SK-N-SH (cell line): ENCODE data around the gene CADPS2. TPM values are rescaled to one million over a fixed set of nuclear protein-coding genes. Genes with fewer than 3 reads are reported as not detected.

Experiments
- CTCF ChIA-PET: fragments of 300-600, 350-600 bp; formaldehyde crosslinking; extraction: SDS; loops from one replicate; lab custom pipeline; 2021; lab: Yijun Ruan, JAX
- POLR2A ChIA-PET: fragments of 350-600 bp; sonication (Branson Sonifier 250); formaldehyde crosslinking; extraction: SDS; loops from one replicate; lab custom pipeline; 2020; ENCODE audit warnings: antibody characterized with exemption, inconsistent platforms; lab: Yijun Ruan, JAX
- DNase-seq: peaks from one replicate; pipeline ENCODE4 v3.0.0; 2012
- H2AFZ ChIP-seq: fragments of 200-600 bp; sonication (generic); 2 replicates; pipeline ENCODE4 v1.8.1; 2016; ENCODE audit warnings: antibody characterized with exemption, mild to moderate bottlenecking, low read depth
- H3F3A ChIP-seq: fragments of 200-600 bp; sonication (generic); replicated peaks from 2 replicates; pipeline ENCODE3; 2016; ENCODE audit warnings: antibody characterized with exemption, mild to moderate bottlenecking; ENCODE audit not compliant: insufficient read depth
- H3K27ac ChIP-seq, 2 experiments: fragments of 200-500 bp in 1 of 2; fragments of 200-600 bp in 1 of 2; sonication (Bioruptor generic) in 1 of 2; sonication (generic), shearing (Covaris generic) in 1 of 2; 2 replicates each; pipeline versions ENCODE4 v1.5.1 to v1.6.1; 2014 to 2016; ENCODE audit warnings: low read depth in 2 of 2, inconsistent platforms in 1 of 2, low read length in 1 of 2, mild to moderate bottlenecking in 1 of 2, mixed read lengths in 1 of 2
- H3K27me3 ChIP-seq: fragments of 200-600 bp; sonication (generic), shearing (Covaris generic); 2 replicates; pipeline ENCODE4 v1.6.1; 2016; ENCODE audit warnings: mixed run types; ENCODE audit not compliant: insufficient read depth
- H3K36me3 ChIP-seq, 2 experiments: fragments of 200-500 bp in 1 of 2; fragments of 200-600 bp in 1 of 2; sonication (Bioruptor generic) in 1 of 2; sonication (generic) in 1 of 2; replicated peaks in 1 of 2; 2 replicates each; pipeline versions ENCODE3 to v1.5.1; 2014 to 2016; ENCODE audit warnings: low read length in 1 of 2, mild to moderate bottlenecking in 1 of 2; ENCODE audit not compliant: insufficient read depth in 2 of 2, control insufficient read depth in 1 of 2
- H3K4me1 ChIP-seq, 2 experiments: fragments of 200-500 bp in 1 of 2; fragments of 200-600 bp in 1 of 2; sonication (Bioruptor generic) in 1 of 2; sonication (generic), shearing (Covaris generic) in 1 of 2; 2 replicates each; pipeline versions ENCODE4 v1.5.1 to v1.6.1; 2014 to 2016; ENCODE audit warnings: low read depth in 1 of 2, low read length in 1 of 2, mixed run types in 1 of 2; ENCODE audit not compliant: insufficient read depth in 2 of 2, control insufficient read depth in 1 of 2
- H3K4me2 ChIP-seq: fragments of 200-600 bp; sonication (generic), shearing (Covaris generic); 2 replicates; pipeline ENCODE4 v1.6.1; 2017; ENCODE audit warnings: mixed run types
- H3K4me3 ChIP-seq, 2 experiments: fragments of 200-500 bp in 1 of 2; fragments of 200-600 bp in 1 of 2; sonication (Bioruptor generic) in 1 of 2; sonication (generic), shearing (Covaris generic) in 1 of 2; 2 replicates each; pipeline versions ENCODE4 v1.5.1 to v1.8.1; 2014 to 2016; ENCODE audit warnings: low read depth in 2 of 2, inconsistent platforms in 1 of 2, low read length in 1 of 2, mild to moderate bottlenecking in 1 of 2, mixed read lengths in 1 of 2, moderate library complexity in 1 of 2
- H3K79me2 ChIP-seq: fragments of 200-600 bp; sonication (generic); 2 replicates; pipeline ENCODE4 v1.8.1; 2017; ENCODE audit warnings: mild to moderate bottlenecking; ENCODE audit not compliant: insufficient read depth
- H3K9ac ChIP-seq: fragments of 200-600 bp; sonication (generic); 2 replicates; pipeline ENCODE4 v1.6.1; 2017; ENCODE audit warnings: mixed run types
- H3K9me2 ChIP-seq: fragments of 200-600 bp; sonication (generic); 2 replicates; pipeline ENCODE4 v1.6.1; 2017; ENCODE audit warnings: mixed run types
- H3K9me3 ChIP-seq: fragments of 200-600 bp; sonication (generic); 2 replicates; pipeline ENCODE4 v1.6.1; 2017; ENCODE audit warnings: mixed run types, mild to moderate bottlenecking, moderate library complexity
- H4K20me1 ChIP-seq: fragments of 200-600 bp; sonication (generic); 2 replicates; pipeline ENCODE4 v1.6.1; 2017; ENCODE audit warnings: mild to moderate bottlenecking, mixed run types; ENCODE audit not compliant: insufficient read depth
- EP300 ChIP-seq, 2 experiments: IDR thresholded peaks; 2 replicates each; pipeline versions ENCODE4 v1.4.0 to v1.6.1; 2012; ENCODE audit warnings: borderline replicate concordance in 1 of 2, low read depth in 1 of 2, low read length in 1 of 2
- EZH2phosphoT487 ChIP-seq: fragments of 200-600 bp; sonication (generic); IDR thresholded peaks from 2 replicates; pipeline ENCODE4 v1.6.1; 2017; ENCODE audit warnings: low read depth, mixed run types, mild to moderate bottlenecking, antibody characterized with exemption, moderate library complexity, borderline replicate concordance
- FOSL2 ChIP-seq: IDR thresholded peaks from 2 replicates; pipeline ENCODE4 v1.4.0; 2012; ENCODE audit warnings: low read depth, mild to moderate bottlenecking, moderate library complexity, borderline replicate concordance
- FOXM1 ChIP-seq: IDR thresholded peaks from 2 replicates; pipeline ENCODE4 v1.4.0; 2012; ENCODE audit warnings: low read depth, mild to moderate bottlenecking
- GABPA ChIP-seq: IDR thresholded peaks from 2 replicates; pipeline ENCODE4 v1.4.0; 2012; ENCODE audit warnings: low read depth, mild to moderate bottlenecking
- GATA2 ChIP-seq: sonication (generic); formaldehyde crosslinking; IDR thresholded peaks from 2 replicates; pipeline ENCODE4 v1.5.0; 2020; ENCODE audit warnings: mild to moderate bottlenecking, missing genetic modification reagents
- MAX ChIP-seq: IDR thresholded peaks from 2 replicates; pipeline ENCODE4 v1.4.0; 2012; ENCODE audit warnings: low read depth
- MXI1 ChIP-seq: IDR thresholded peaks from 2 replicates; pipeline ENCODE4 v1.6.1; 2012; ENCODE audit warnings: mild to moderate bottlenecking, low read depth, low read length, improper control_type of control experiment
- NRF1 ChIP-seq: IDR thresholded peaks from 2 replicates; pipeline ENCODE4 v1.6.1; 2012; ENCODE audit warnings: low read depth, mild to moderate bottlenecking, low read length
- RAD21 ChIP-seq: IDR thresholded peaks from 2 replicates; pipeline ENCODE4 v1.6.1; 2012; ENCODE audit warnings: mild to moderate bottlenecking, low read length
- TAF1 ChIP-seq: IDR thresholded peaks from 2 replicates; pipeline ENCODE4 v1.6.1; 2012; ENCODE audit warnings: low read depth, mild to moderate bottlenecking, low read length, moderate library complexity, borderline replicate concordance
- USF1 ChIP-seq: IDR thresholded peaks from 2 replicates; pipeline ENCODE4 v1.4.0; 2012; ENCODE audit warnings: low read depth, borderline replicate concordance
- YY1 ChIP-seq: IDR thresholded peaks from 2 replicates; pipeline ENCODE4 v1.4.0; 2012; ENCODE audit warnings: low read depth, mild to moderate bottlenecking
- WGBS: methylation state at CpG from one replicate; pipeline ENCODE4 v1.1.6; 2017; ENCODE audit warnings: low lambda C conversion rate; 5-methylcytosine and 5-hydroxymethylcytosine counted together
- polyA plus RNA-seq, 3 experiments: library from polyadenylated mRNA; depleted of rRNA; stranded (reverse); fragments of >200 nt; gene quantifications; 2 replicates each; pipeline ENCODE4 v1.2.3, GENCODE V29; 2012
- TF ChIP-seq, protein P1 (sequence below): fragments of 150-350 bp; IDR thresholded peaks from 2 replicates; pipeline ENCODE4 v1.6.1; 2017; ENCODE audit warnings: antibody characterized with exemption, low read length, low read depth, borderline replicate concordance
- TF ChIP-seq, protein P2 (sequence below): IDR thresholded peaks from 2 replicates; pipeline ENCODE4 v1.6.1; 2012; ENCODE audit warnings: mild to moderate bottlenecking, low read depth, low read length, moderate library complexity

CADPS2 gene
- polyA plus RNA-seq, 1 of the 3 experiments (the other 2 are of a cell fraction) = 0.05 TPM

DNA sequence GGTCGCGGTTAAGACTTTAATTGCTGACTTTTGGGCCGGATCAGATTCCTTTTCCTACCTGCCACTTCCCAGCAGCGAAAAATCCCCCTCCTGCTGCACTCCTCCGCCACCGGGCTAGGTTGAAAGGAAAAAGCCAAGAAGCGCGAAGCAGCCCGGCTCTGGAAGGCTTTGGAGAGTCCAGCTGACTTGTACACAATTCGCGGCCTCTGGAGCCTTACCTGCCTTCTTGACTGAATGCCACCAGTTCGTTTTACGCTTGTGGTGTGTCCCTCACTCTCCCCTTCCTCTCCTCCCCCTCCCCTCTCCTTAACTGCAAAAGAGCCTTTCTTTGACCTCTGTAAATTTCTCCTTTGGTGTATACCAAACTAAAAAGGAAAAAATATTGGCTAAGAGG lies 579.0 kb downstream of the CADPS2 start:
- CTCF ChIA-PET = no interaction called here
- peaks cover 0 to 6% of the 10 kb centered on the region in 2 experiments; a peak in 1 of 4 replicates for H3K4me1 ChIP-seq
- no peak overlapping the region for H3K4me2 ChIP-seq
- H3K27me3 ChIP-seq = peaks cover 96% of the 10 kb centered on the region
- H2AFZ ChIP-seq = no peak overlapping the region
- H3K27ac ChIP-seq = no peak overlapping the region
- H3K36me3 ChIP-seq = no peaks in the 10 kb centered on the region
- POLR2A ChIA-PET = no interaction called here
- H3K9ac ChIP-seq = no peak overlapping the region
- no peaks in the 10 kb centered on the region for H3F3A ChIP-seq
- no peak for DNase-seq
- H3K4me3 ChIP-seq = no peak overlapping the region
- H3K9me3 ChIP-seq = no peaks in the 10 kb centered on the region
- WGBS = 13% methylated on average over 13 of the region's 13 CpGs
- TF ChIP-seq NRF1 (no peak), YY1 (no peak), TAF1 (no peak), FOXM1 (no peak), GATA2 (CRISPR knock-in tag) (no peak), EP300 (IDR thresholded peaks at IDR 0.05; ENCODE audit: borderline replicate concordance in 1 of 2, low read depth in 1 of 2, low read length in 1 of 2) (no peak), RAD21 (no peak), MAX (no peak), FOSL2 (no peak), GABPA (no peak)
- TF ChIP-seq, protein P1, sequence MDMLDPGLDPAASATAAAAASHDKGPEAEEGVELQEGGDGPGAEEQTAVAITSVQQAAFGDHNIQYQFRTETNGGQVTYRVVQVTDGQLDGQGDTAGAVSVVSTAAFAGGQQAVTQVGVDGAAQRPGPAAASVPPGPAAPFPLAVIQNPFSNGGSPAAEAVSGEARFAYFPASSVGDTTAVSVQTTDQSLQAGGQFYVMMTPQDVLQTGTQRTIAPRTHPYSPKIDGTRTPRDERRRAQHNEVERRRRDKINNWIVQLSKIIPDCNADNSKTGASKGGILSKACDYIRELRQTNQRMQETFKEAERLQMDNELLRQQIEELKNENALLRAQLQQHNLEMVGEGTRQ = no peak
- no peaks in the 10 kb centered on the region for H4K20me1 ChIP-seq
- H3K79me2 ChIP-seq = no peaks in the 10 kb centered on the region
- H3K9me2 ChIP-seq = no peaks in the 10 kb centered on the region

GRCh38 chr7:122306320-122307227 lies 579.7 kb downstream of the CADPS2 start:
- Histone ChIP-seq H3K4me2 (no peak overlapping the region), H3K27me3 (peaks cover 96% of the 10 kb centered on the region), H3K36me3 (no peaks in the 10 kb centered on the region), H3K9me3 (no peaks in the 10 kb centered on the region), H3F3A (no peaks in the 10 kb centered on the region), H2AFZ (no peak overlapping the region), H3K9me2 (no peaks in the 10 kb centered on the region), H4K20me1 (no peaks in the 10 kb centered on the region), H3K27ac (no peak overlapping the region), H3K9ac (no peak overlapping the region), H3K4me1 (no peaks in the 10 kb centered on the region; a peak in 1 of 4 replicates), H3K4me3 (no peak overlapping the region), H3K79me2 (no peaks in the 10 kb centered on the region)
- DNase-seq = no peak
- ChIA-PET CTCF (no interaction called here), POLR2A (no interaction called here)
- WGBS = 9% methylated on average over 37 of the region's 37 CpGs
- TF ChIP-seq MAX = no peak
- TF ChIP-seq GABPA = no peak
- TF ChIP-seq, protein P2, sequence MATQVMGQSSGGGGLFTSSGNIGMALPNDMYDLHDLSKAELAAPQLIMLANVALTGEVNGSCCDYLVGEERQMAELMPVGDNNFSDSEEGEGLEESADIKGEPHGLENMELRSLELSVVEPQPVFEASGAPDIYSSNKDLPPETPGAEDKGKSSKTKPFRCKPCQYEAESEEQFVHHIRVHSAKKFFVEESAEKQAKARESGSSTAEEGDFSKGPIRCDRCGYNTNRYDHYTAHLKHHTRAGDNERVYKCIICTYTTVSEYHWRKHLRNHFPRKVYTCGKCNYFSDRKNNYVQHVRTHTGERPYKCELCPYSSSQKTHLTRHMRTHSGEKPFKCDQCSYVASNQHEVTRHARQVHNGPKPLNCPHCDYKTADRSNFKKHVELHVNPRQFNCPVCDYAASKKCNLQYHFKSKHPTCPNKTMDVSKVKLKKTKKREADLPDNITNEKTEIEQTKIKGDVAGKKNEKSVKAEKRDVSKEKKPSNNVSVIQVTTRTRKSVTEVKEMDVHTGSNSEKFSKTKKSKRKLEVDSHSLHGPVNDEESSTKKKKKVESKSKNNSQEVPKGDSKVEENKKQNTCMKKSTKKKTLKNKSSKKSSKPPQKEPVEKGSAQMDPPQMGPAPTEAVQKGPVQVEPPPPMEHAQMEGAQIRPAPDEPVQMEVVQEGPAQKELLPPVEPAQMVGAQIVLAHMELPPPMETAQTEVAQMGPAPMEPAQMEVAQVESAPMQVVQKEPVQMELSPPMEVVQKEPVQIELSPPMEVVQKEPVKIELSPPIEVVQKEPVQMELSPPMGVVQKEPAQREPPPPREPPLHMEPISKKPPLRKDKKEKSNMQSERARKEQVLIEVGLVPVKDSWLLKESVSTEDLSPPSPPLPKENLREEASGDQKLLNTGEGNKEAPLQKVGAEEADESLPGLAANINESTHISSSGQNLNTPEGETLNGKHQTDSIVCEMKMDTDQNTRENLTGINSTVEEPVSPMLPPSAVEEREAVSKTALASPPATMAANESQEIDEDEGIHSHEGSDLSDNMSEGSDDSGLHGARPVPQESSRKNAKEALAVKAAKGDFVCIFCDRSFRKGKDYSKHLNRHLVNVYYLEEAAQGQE = no peak
- TF ChIP-seq YY1 = no peak
- TF ChIP-seq MXI1 = no peak
- TF ChIP-seq EZH2phosphoT487 = no peak
- TF ChIP-seq USF1 = no peak
- TF ChIP-seq EP300 (IDR thresholded peaks at IDR 0.05; ENCODE audit: borderline replicate concordance in 1 of 2, low read depth in 1 of 2, low read length in 1 of 2) = no peak
